Body of pancreas (tissue), 4 donors: Measurements from ENCODE around the gene AKIRIN1.

ENCODE experiments used
- CTCF ChIP-seq, 7 experiments: fragments of 450-650 bp in 4 of 7; fragments of 200-600 bp in 3 of 7; sonication (generic) in 3 of 7; IDR thresholded peaks; one replicate each; pipeline ENCODE4 v1.5.1; 2016 to 2019; ENCODE audit warnings: antibody characterized with exemption in 7 of 7
- POLR2A ChIP-seq, 3 donors: fragments of 450-650 bp; IDR thresholded peaks; one replicate each; pipeline ENCODE4 v1.6.1; 2016; ENCODE audit warnings: antibody characterized with exemption in 3 of 3, mild to moderate bottlenecking in 2 of 3

- TF ChIP-seq POLR2A (IDR thresholded peaks at IDR 0.05) (no peak), CTCF (IDR thresholded peaks at IDR 0.05) (no peak)
Observed at GRCh38 chr1:38994196-38994595, 3.1 kb downstream of the AKIRIN1 start.
